DND-41 (cell line): ENCODE data around the gene ILK.

Experiments
- ATAC-seq: fragments of 200-7000 bp; cut with Tn5 transposase; 3 replicates; pipeline ENCODE4 v1.9.1; 2021; ENCODE audit warnings: low read depth; ENCODE audit not compliant: insufficient read depth
- DNase-seq: peaks from one replicate; pipeline ENCODE4 v3.0.0-alpha.2; 2020
- H2AFZ ChIP-seq: 2 replicates; pipeline ENCODE4 v1.6.0; 2012; ENCODE audit warnings: low read depth, low read length
- H3K27ac ChIP-seq: 2 replicates; pipeline ENCODE4 v1.5.1; 2012; ENCODE audit warnings: low read length, inconsistent platforms
- H3K27me3 ChIP-seq: fragments of 200-600 bp; sonication (generic); 2 replicates; pipeline ENCODE4 v1.6.0; 2012; ENCODE audit warnings: low read length, mild to moderate bottlenecking, inconsistent platforms; ENCODE audit not compliant: insufficient read depth, poor library complexity
- H3K36me3 ChIP-seq: 2 replicates; pipeline ENCODE4 v1.5.1; 2012; ENCODE audit warnings: low read length, inconsistent platforms; ENCODE audit not compliant: insufficient read depth
- H3K4me1 ChIP-seq: 2 replicates; pipeline ENCODE4 v1.5.1; 2012; ENCODE audit warnings: mild to moderate bottlenecking, low read length; ENCODE audit not compliant: insufficient read depth
- H3K4me2 ChIP-seq: 2 replicates; pipeline ENCODE4 v1.6.0; 2012; ENCODE audit warnings: mild to moderate bottlenecking, moderate library complexity, low read length, inconsistent platforms; ENCODE audit not compliant: insufficient read depth
- H3K4me3 ChIP-seq, 2 experiments: fragments of 200-600 bp in 1 of 2; shearing (Covaris generic) in 1 of 2; 2 replicates each; pipeline ENCODE4 v1.5.1; 2012 to 2016; ENCODE audit warnings: inconsistent platforms in 2 of 2, low read length in 2 of 2, mild to moderate bottlenecking in 2 of 2, low read depth in 1 of 2, moderate library complexity in 1 of 2
- H3K79me2 ChIP-seq: 2 replicates; pipeline ENCODE4 v1.6.0; 2012; ENCODE audit warnings: low read length, inconsistent platforms; ENCODE audit not compliant: insufficient read depth
- H3K9ac ChIP-seq: 2 replicates; pipeline ENCODE4 v1.6.0; 2012; ENCODE audit warnings: low read depth, mild to moderate bottlenecking, inconsistent platforms, low read length, moderate library complexity
- H3K9me3 ChIP-seq: 2 replicates; pipeline ENCODE4 v1.5.1; 2012; ENCODE audit warnings: low read length, moderate library complexity, mild to moderate bottlenecking, inconsistent platforms; ENCODE audit not compliant: insufficient read depth, severe bottlenecking
- H4K20me1 ChIP-seq: 2 replicates; pipeline ENCODE4 v1.6.0; 2012; ENCODE audit warnings: low read length; ENCODE audit not compliant: insufficient read depth
- EZH2 ChIP-seq: IDR thresholded peaks from 3 replicates; pipeline ENCODE4 v1.6.1; 2012; ENCODE audit warnings: borderline replicate concordance, low read depth, mild to moderate bottlenecking, moderate library complexity, low read length, inconsistent platforms; ENCODE audit not compliant: severe bottlenecking
- TF ChIP-seq, protein P1 (sequence below): IDR thresholded peaks from 2 replicates; pipeline ENCODE4 v1.5.1; 2012; ENCODE audit warnings: borderline replicate concordance, low read length, moderate library complexity, mild to moderate bottlenecking; ENCODE audit not compliant: poor library complexity, severe bottlenecking; ENCODE audit errors: extremely low read depth

Gene ILK

DNA sequence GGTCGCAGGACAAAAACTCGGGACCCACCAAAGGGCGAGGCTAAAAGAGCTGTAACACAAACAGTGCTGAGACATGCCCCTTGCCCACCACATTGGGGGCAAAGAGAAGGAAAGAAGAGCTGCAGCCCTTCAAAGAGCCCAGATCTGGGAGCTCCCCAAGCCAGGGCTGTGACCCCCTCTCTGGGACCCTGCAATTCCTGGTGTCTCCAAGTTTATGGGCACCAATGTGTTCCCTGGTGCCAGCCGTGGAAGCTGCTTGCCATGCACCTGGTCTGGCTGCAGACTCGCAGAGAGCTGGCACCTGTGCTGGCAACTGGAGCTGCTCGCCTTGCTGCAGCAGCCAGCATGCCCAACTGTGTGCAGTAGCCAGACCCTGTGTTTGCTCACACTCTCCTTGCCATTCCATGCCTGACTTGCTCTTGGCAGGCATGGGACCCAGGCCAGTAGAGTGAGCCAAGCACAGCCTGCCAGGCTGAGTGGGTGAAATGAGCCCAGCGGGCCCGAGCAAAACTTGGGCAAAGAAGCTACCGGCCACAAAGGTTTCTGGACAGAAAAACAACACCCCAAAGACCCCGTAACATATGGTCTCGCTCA lies 16.1 kb upstream of the ILK start:
- DNase-seq (no peak), ATAC-seq (no peak)
- H3K27ac ChIP-seq, result no peak overlapping the region
- no peaks in the 10 kb centered on the region for H3K27me3 ChIP-seq
- no peak overlapping the region for H3K4me2 ChIP-seq
- H3K9ac ChIP-seq, result no peak overlapping the region
- no peaks in the 10 kb centered on the region for H4K20me1 ChIP-seq
- peaks cover 4% of the 10 kb centered on the region for H3K36me3 ChIP-seq
- no peak overlapping the region for H2AFZ ChIP-seq
- no peaks in the 10 kb centered on the region for H3K4me1 ChIP-seq
- no peak overlapping the region for H3K4me3 ChIP-seq
- no peaks in the 10 kb centered on the region for H3K79me2 ChIP-seq
- TF ChIP-seq, protein P1, sequence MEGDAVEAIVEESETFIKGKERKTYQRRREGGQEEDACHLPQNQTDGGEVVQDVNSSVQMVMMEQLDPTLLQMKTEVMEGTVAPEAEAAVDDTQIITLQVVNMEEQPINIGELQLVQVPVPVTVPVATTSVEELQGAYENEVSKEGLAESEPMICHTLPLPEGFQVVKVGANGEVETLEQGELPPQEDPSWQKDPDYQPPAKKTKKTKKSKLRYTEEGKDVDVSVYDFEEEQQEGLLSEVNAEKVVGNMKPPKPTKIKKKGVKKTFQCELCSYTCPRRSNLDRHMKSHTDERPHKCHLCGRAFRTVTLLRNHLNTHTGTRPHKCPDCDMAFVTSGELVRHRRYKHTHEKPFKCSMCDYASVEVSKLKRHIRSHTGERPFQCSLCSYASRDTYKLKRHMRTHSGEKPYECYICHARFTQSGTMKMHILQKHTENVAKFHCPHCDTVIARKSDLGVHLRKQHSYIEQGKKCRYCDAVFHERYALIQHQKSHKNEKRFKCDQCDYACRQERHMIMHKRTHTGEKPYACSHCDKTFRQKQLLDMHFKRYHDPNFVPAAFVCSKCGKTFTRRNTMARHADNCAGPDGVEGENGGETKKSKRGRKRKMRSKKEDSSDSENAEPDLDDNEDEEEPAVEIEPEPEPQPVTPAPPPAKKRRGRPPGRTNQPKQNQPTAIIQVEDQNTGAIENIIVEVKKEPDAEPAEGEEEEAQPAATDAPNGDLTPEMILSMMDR, result no peak
- TF ChIP-seq EZH2, result no peak
- H3K9me3 ChIP-seq, result peaks cover 9% of the 10 kb centered on the region

GRCh38 chr11:6588018-6588417 lies 15.6 kb upstream of the ILK start:
- H3K4me1 ChIP-seq, result no peaks in the 10 kb centered on the region
- H3K79me2 ChIP-seq, result no peaks in the 10 kb centered on the region
- H2AFZ ChIP-seq, result no peak overlapping the region
- H3K36me3 ChIP-seq, result peaks cover 4% of the 10 kb centered on the region
- H3K27ac ChIP-seq, result no peak overlapping the region
- no peak overlapping the region for H3K4me3 ChIP-seq
- ATAC-seq (no peak), DNase-seq (no peak)
- H3K4me2 ChIP-seq, result no peak overlapping the region
- TF ChIP-seq EZH2, result no peak
- TF ChIP-seq, protein P1, result no peak
- no peaks in the 10 kb centered on the region for H4K20me1 ChIP-seq
- no peak overlapping the region for H3K9ac ChIP-seq
- H3K9me3 ChIP-seq, result peaks cover 9% of the 10 kb centered on the region
- H3K27me3 ChIP-seq, result no peaks in the 10 kb centered on the region

DNA sequence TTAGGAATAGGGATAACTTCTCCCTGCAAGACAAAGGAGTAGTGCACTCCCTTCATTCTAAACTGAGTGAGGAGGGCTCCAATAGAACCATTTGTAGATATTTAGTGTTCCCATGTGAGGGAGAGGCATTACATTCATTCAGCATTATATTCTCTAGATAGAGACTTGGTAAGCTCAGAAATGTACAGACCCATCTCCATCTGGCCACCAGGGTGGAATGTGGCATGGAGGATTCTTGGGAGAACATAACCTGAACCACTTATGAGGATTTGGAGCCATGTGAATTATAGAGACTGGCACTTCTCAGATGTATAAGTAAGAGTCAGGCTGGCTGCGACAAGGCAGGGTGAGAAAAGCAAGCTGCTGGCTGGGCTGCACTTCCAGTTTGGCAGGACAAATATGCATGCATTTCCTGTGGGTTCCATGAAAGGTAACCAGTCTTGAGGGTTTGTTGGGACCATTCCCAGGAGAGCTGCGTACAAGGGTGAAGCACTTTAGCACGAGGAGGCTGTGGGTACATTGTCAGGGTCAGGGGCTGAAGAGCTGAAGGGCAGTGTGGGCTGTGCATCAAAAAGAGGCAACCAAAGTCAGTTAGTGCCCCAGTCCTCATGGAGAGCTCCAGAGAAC lies 9.3 kb upstream of the ILK start:
- Histone ChIP-seq H3K4me2 (no peak overlapping the region), H3K4me1 (no peaks in the 10 kb centered on the region), H3K27me3 (no peaks in the 10 kb centered on the region), H3K9ac (no peak overlapping the region), H3K4me3 (no peak overlapping the region), H3K27ac (no peak overlapping the region), H4K20me1 (peaks cover 7% of the 10 kb centered on the region; the same call in 1 of the 2 replicates), H3K36me3 (peaks cover 52% of the 10 kb centered on the region), H3K79me2 (peaks cover 13% of the 10 kb centered on the region; the same call in 1 of the 2 replicates), H3K9me3 (no peaks in the 10 kb centered on the region), H2AFZ (no peak overlapping the region)
- DNase-seq (no peak), ATAC-seq (no peak)
- no peak for TF ChIP-seq EZH2
- TF ChIP-seq, protein P1, result no peak
